GM12878 (cell line): Measurements from ENCODE around the gene FSTL4. TPM values are rescaled to one million over a fixed set of nuclear protein-coding genes. Genes with fewer than 3 reads are reported as not detected.

Source experiments
- ATAC-seq: fragments of 200-7000 bp; cut with Tn5 transposase; 3 replicates; pipeline ENCODE4 v1.9.1; 2020; ENCODE audit warnings: mild to moderate bottlenecking, moderate library complexity
- BruUV-seq: library from RNA; stranded (reverse); fragments of 400-500 nt; replicated peaks from 2 replicates; lab custom pipeline; 2021; lab: Mats Ljungman, UMichigan
- CTCF ChIA-PET: fragments of 300-600 bp; sonication (Branson Sonifier 250); formaldehyde crosslinking; extraction: SDS; loops from one replicate; lab custom pipeline; 2021; ENCODE audit warnings: inconsistent platforms; lab: Yijun Ruan, JAX
- POLR2A ChIA-PET: fragments of 350-600 bp; formaldehyde crosslinking; extraction: SDS; loops from one replicate; lab custom pipeline; 2021; ENCODE audit warnings: inconsistent platforms; lab: Charles Lee
- RAD21 ChIA-PET: fragments of 300-600 bp; sonication (Branson Sonifier 250); formaldehyde crosslinking; loops from one replicate; lab custom pipeline; 2023; ENCODE audit warnings: antibody characterized with exemption; ENCODE audit not compliant: unreplicated experiment; lab: Charles Lee
- SMC1A ChIA-PET: fragments of 300-600 bp; sonication (Branson Sonifier 250); formaldehyde crosslinking; loops from one replicate; lab custom pipeline; 2023; ENCODE audit not compliant: unreplicated experiment, uncharacterized antibody; lab: Charles Lee
- DNase-seq: peaks from one replicate; pipeline ENCODE4 v3.0.0-alpha.2; 2011; ENCODE audit warnings: low read depth, low spot score
- FAIRE-seq: peaks from 3 replicates; lab custom pipeline; 2011; peaks lifted over from hg19 to GRCh38; lab: Jason Lieb, UNC
- H2AFZ ChIP-seq: 2 replicates; pipeline ENCODE4 v1.6.0; 2011; ENCODE audit warnings: low read depth, low read length, control low read depth; ENCODE audit not compliant: control insufficient read depth
- H3K27ac ChIP-seq: 2 replicates; pipeline ENCODE4 v1.5.1; 2011; ENCODE audit warnings: control low read depth; ENCODE audit not compliant: control insufficient read depth, insufficient read depth
- H3K27me3 ChIP-seq, 2 experiments: replicated peaks in 1 of 2; 2 replicates each; pipeline versions ENCODE4 v1.6.0 to v1.6.1; 2011; ENCODE audit warnings: low read length in 1 of 2; ENCODE audit not compliant: control insufficient read depth in 2 of 2, insufficient read depth in 2 of 2
- H3K36me3 ChIP-seq, 2 experiments: 2 replicates each; pipeline ENCODE4 v1.5.1; 2011; ENCODE audit warnings: low read length in 1 of 2; ENCODE audit not compliant: control insufficient read depth in 2 of 2, insufficient read depth in 2 of 2
- H3K4me1 ChIP-seq: 2 replicates; pipeline ENCODE4 v1.6.1; 2011; ENCODE audit warnings: mild to moderate bottlenecking, low read length, moderate library complexity, mixed read lengths; ENCODE audit not compliant: control insufficient read depth, insufficient read depth
- H3K4me2 ChIP-seq: 2 replicates; pipeline ENCODE4 v1.6.0; 2011; ENCODE audit warnings: control low read depth; ENCODE audit not compliant: control insufficient read depth, insufficient read depth
- H3K4me3 ChIP-seq: fragments of 200-600 bp; sonication (generic); 2 replicates; pipeline ENCODE4 v1.5.1; 2016
- H3K79me2 ChIP-seq: 2 replicates; pipeline ENCODE4 v1.6.0; 2011; ENCODE audit warnings: low read length; ENCODE audit not compliant: control insufficient read depth, insufficient read depth
- H3K9ac ChIP-seq: 2 replicates; pipeline ENCODE4 v1.8.0; 2011; ENCODE audit warnings: low read length, control low read depth, mixed read lengths; ENCODE audit not compliant: control insufficient read depth, insufficient read depth
- H3K9me3 ChIP-seq: replicated peaks from 3 replicates; pipeline ENCODE4 v1.5.1; 2011; ENCODE audit warnings: mild to moderate bottlenecking, low read length; ENCODE audit not compliant: control insufficient read depth, insufficient read depth
- H4K20me1 ChIP-seq: 2 replicates; pipeline ENCODE4 v1.6.0; 2011; ENCODE audit not compliant: control insufficient read depth, insufficient read depth
- ASH2L ChIP-seq: fragments of 300-600, 200-600 bp; sonication (generic); IDR thresholded peaks from 2 replicates; pipeline ENCODE4 v1.6.1; 2017; ENCODE audit warnings: low read depth, mild to moderate bottlenecking, borderline replicate concordance
- EED ChIP-seq: sonication (generic); IDR thresholded peaks from 2 replicates; pipeline ENCODE4 v1.6.1; 2016; ENCODE audit warnings: antibody characterized with exemption, low read depth
- FOXK2 ChIP-seq: fragments of 450-650 bp; IDR thresholded peaks from 2 replicates; pipeline ENCODE4 v1.6.1; 2017; ENCODE audit warnings: mild to moderate bottlenecking, moderate library complexity
- HDGF ChIP-seq: fragments of 450-650 bp; IDR thresholded peaks from 2 replicates; pipeline ENCODE4 v1.6.1; 2016; ENCODE audit warnings: antibody characterized with exemption
- JUNB ChIP-seq: IDR thresholded peaks from 2 replicates; pipeline ENCODE4 v1.6.1; 2016; ENCODE audit warnings: antibody characterized with exemption, mild to moderate bottlenecking
- MEF2A ChIP-seq: IDR thresholded peaks from 2 replicates; pipeline ENCODE4 v1.6.1; 2011; ENCODE audit warnings: low read depth, mild to moderate bottlenecking, low read length, moderate library complexity; ENCODE audit not compliant: insufficient read depth
- NBN ChIP-seq: fragments of 450-650 bp; IDR thresholded peaks from 2 replicates; pipeline ENCODE4 v1.6.1; 2016
- NR2C1 ChIP-seq: fragments of 450-650 bp; IDR thresholded peaks from 2 replicates; pipeline ENCODE4 v1.6.1; 2017; ENCODE audit warnings: antibody characterized with exemption, mild to moderate bottlenecking, moderate library complexity
- PAX8 ChIP-seq: fragments of 450-650 bp; IDR thresholded peaks from 2 replicates; pipeline ENCODE4 v1.6.1; 2017; ENCODE audit warnings: mild to moderate bottlenecking, moderate library complexity
- RCOR1 ChIP-seq: conservative IDR thresholded peaks from 2 replicates; pipeline ENCODE4 v1.6.1; 2012; ENCODE audit warnings: low read depth, low read length, improper control_type of control experiment
- STAT3 ChIP-seq: IDR thresholded peaks from 2 replicates; pipeline ENCODE4 v1.6.1; 2011; ENCODE audit warnings: low read depth, low read length, improper control_type of control experiment
- TCF7 ChIP-seq: IDR thresholded peaks from 2 replicates; pipeline ENCODE4 v1.6.1; 2014; ENCODE audit warnings: antibody characterized with exemption, borderline replicate concordance
- WGBS: methylation state at CpG from one replicate; pipeline ENCODE4 v1.1.6; 2016; ENCODE audit warnings: low lambda C conversion rate; ENCODE audit not compliant: insufficient replicate concordance, insufficient coverage; ENCODE audit errors: missing lambda C conversion rate; 5-methylcytosine and 5-hydroxymethylcytosine counted together
- in situ Hi-C: fragments of 300-500 bp; cut with MboI; formaldehyde crosslinking; loops from 9 replicates; pipeline ENCODE4 v1.14.3; 2018; ENCODE audit warnings: mixed read lengths
- intact Hi-C: fragments of 100-400 bp; cut with micrococcal nuclease; formaldehyde crosslinking; loops from one replicate; pipeline ENCODE4 v1.14.2; 2022; ENCODE audit not compliant: unreplicated experiment
- polyA plus RNA-seq, 11 experiments: library from polyadenylated mRNA; depleted of rRNA in 4 of 11; unstranded in 6 of 11; stranded (reverse) in 5 of 11; fragments of >200 nt; fragmentation: Nextera tagmentation in 4 of 11; fragmentation: Illumina TruSeq in 1 of 11; extraction: Ambion mirVana in 4 of 11; extraction: Trizol in 1 of 11; gene quantifications; 1 replicate in 1 of 11; 2 replicates in 10 of 11; pipeline versions ENCODE4 v1.2.1 to v1.2.3, GENCODE V29; 2011 to 2016; ENCODE audit warnings: inconsistent platforms in 2 of 11, missing spikeins in 2 of 11, low read depth in 1 of 11
- total RNA-seq, 4 experiments: library from RNA; depleted of rRNA in 3 of 4; stranded (reverse); fragments of >200 nt in 3 of 4; fragmentation: Illumina TruSeq in 1 of 4; extraction: Trizol in 1 of 4; gene quantifications; 2 replicates each; pipeline versions ENCODE4 v1.2.1 to v1.2.3, GENCODE V29; 2013 to 2021
- TF ChIP-seq, protein P1 (sequence below): IDR thresholded peaks from 2 replicates; pipeline ENCODE4 v1.6.1; 2012; ENCODE audit warnings: low read depth, low read length, improper control_type of control experiment
- TF ChIP-seq, protein P2 (sequence below): fragments of 450-650 bp; IDR thresholded peaks from 2 replicates; pipeline ENCODE4 v1.6.1; 2018; ENCODE audit warnings: borderline replicate concordance, mild to moderate bottlenecking; ENCODE audit not compliant: partially characterized antibody

Gene FSTL4
- total and polyA plus RNA-seq, 10 of the 15 experiments (the other 5 are each of a cell fraction or from before 2014, with no cell fraction given), result 0.01 to 0.79 (median 0.21) TPM; not detected in 6

DNA sequence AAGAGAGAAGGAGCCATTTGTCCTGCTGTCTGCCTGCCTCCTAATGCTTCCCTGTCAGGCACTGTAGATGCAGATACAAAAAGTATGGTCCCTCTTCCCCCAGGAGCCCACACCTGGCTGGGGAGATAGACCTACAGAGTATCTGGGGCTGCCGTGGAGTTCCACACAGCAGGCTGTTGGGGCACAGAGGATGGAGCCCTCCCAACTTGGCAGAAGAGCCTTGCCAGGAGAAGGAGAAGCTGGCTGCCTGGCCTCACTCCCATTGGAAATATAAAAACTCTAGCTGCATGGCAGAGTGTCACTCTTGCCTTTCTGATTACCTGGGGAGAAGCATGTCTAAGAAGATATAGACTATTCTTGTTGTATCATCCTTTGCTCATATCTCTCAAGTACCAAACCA is 160.4 kb downstream of the FSTL4 start:
- POLR2A ChIA-PET, result interaction anchor here (0.5 kb wide), 1 partner anchor 12 kb away, joined by 4 read pairs; no protein-coding TSS in a partner anchor
- H3K27ac ChIP-seq, result no peak overlapping the region
- no peak overlapping the region for H3K4me2 ChIP-seq
- FAIRE-seq (no peak), ATAC-seq (no peak), DNase-seq (no peak)
- H2AFZ ChIP-seq, result no peak overlapping the region
- intact Hi-C loops, result no loop called here
- TF ChIP-seq JUNB (no peak), HDGF (no peak), RCOR1 (no peak), TCF7 (no peak), NR2C1 (no peak), MEF2A (no peak), FOXK2 (no peak), EED (no peak), STAT3 (no peak), PAX8 (no peak), NBN (no peak), ASH2L (no peak)
- TF ChIP-seq, protein P1, sequence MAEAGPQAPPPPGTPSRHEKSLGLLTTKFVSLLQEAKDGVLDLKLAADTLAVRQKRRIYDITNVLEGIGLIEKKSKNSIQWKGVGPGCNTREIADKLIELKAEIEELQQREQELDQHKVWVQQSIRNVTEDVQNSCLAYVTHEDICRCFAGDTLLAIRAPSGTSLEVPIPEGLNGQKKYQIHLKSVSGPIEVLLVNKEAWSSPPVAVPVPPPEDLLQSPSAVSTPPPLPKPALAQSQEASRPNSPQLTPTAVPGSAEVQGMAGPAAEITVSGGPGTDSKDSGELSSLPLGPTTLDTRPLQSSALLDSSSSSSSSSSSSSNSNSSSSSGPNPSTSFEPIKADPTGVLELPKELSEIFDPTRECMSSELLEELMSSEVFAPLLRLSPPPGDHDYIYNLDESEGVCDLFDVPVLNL, result no peak
- TF ChIP-seq, protein P2, sequence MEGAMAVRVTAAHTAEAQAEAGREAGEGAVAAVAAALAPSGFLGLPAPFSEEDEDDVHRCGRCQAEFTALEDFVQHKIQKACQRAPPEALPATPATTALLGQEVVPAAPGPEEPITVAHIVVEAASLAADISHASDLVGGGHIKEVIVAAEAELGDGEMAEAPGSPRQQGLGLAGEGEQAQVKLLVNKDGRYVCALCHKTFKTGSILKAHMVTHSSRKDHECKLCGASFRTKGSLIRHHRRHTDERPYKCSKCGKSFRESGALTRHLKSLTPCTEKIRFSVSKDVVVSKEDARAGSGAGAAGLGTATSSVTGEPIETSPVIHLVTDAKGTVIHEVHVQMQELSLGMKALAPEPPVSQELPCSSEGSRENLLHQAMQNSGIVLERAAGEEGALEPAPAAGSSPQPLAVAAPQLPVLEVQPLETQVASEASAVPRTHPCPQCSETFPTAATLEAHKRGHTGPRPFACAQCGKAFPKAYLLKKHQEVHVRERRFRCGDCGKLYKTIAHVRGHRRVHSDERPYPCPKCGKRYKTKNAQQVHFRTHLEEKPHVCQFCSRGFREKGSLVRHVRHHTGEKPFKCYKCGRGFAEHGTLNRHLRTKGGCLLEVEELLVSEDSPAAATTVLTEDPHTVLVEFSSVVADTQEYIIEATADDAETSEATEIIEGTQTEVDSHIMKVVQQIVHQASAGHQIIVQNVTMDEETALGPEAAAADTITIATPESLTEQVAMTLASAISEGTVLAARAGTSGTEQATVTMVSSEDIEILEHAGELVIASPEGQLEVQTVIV, result no peak
- no peaks in the 10 kb centered on the region for H4K20me1 ChIP-seq
- SMC1A ChIA-PET, result no interaction called here
- H3K36me3 ChIP-seq, result no peaks in the 10 kb centered on the region
- no peaks in the 10 kb centered on the region for H3K79me2 ChIP-seq
- in situ Hi-C loops, result no loop called here
- WGBS, result 78% methylated on average over 1 of the region's 1 CpG
- H3K9me3 ChIP-seq, result no peaks in the 10 kb centered on the region
- no TSS peak for BruUV-seq
- no peak overlapping the region for H3K9ac ChIP-seq
- RAD21 ChIA-PET, result no interaction called here
- no peak overlapping the region for H3K4me3 ChIP-seq
- no peaks in the 10 kb centered on the region; a peak in 1 of 4 replicates for H3K27me3 ChIP-seq
- no peaks in the 10 kb centered on the region for H3K4me1 ChIP-seq
- CTCF ChIA-PET, result interaction anchor here (0.6 to 1.4 kb wide), 2 partner anchors 10 to 28 kb away, joined by 3 to 5 read pairs; no protein-coding TSS in a partner anchor
